Measurements from ENCODE around the gene RXRG.

Gene RXRG

GRCh38 chr1:165439330-165439729 lies 5.6 kb downstream of the RXRG start:
- no peaks in the 10 kb centered on the region for H3K27me3 ChIP-seq (ENCODE audit: control insufficient read depth, insufficient read depth, low read length)
- H3K4me3 ChIP-seq (ENCODE audit: low read depth, low read length) = no peak overlapping the region
- no peak overlapping the region for H2AFZ ChIP-seq
- H3K4me1 ChIP-seq = no peaks in the 10 kb centered on the region
- no peak overlapping the region for H3K9ac ChIP-seq
- TF ChIP-seq, protein P1, sequence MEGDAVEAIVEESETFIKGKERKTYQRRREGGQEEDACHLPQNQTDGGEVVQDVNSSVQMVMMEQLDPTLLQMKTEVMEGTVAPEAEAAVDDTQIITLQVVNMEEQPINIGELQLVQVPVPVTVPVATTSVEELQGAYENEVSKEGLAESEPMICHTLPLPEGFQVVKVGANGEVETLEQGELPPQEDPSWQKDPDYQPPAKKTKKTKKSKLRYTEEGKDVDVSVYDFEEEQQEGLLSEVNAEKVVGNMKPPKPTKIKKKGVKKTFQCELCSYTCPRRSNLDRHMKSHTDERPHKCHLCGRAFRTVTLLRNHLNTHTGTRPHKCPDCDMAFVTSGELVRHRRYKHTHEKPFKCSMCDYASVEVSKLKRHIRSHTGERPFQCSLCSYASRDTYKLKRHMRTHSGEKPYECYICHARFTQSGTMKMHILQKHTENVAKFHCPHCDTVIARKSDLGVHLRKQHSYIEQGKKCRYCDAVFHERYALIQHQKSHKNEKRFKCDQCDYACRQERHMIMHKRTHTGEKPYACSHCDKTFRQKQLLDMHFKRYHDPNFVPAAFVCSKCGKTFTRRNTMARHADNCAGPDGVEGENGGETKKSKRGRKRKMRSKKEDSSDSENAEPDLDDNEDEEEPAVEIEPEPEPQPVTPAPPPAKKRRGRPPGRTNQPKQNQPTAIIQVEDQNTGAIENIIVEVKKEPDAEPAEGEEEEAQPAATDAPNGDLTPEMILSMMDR (IDR thresholded peaks at IDR 0.05) = no peak
- no peaks in the 10 kb centered on the region for H3K36me3 ChIP-seq (ENCODE audit: control insufficient read depth, insufficient read depth, low read length)
- no peak overlapping the region for H3K4me2 ChIP-seq (ENCODE audit: low read length)
- no peaks in the 10 kb centered on the region for H3K9me3 ChIP-seq (ENCODE audit: control insufficient read depth, low read length)
- H3K27ac ChIP-seq = no peak overlapping the region
- H3K79me2 ChIP-seq = no peaks in the 10 kb centered on the region

- Histone ChIP-seq H3K9ac (no peak overlapping the region), H3K27me3 (ENCODE audit: control insufficient read depth, insufficient read depth, low read length) (no peaks in the 10 kb centered on the region), H3K27ac (no peak overlapping the region), H3K4me2 (ENCODE audit: low read length) (no peak overlapping the region), H3K4me1 (no peaks in the 10 kb centered on the region), H3K79me2 (no peaks in the 10 kb centered on the region), H2AFZ (no peak overlapping the region), H3K4me3 (ENCODE audit: low read depth, low read length) (no peak overlapping the region), H3K9me3 (ENCODE audit: control insufficient read depth, low read length) (no peaks in the 10 kb centered on the region), H3K36me3 (ENCODE audit: control insufficient read depth, insufficient read depth, low read length) (no peaks in the 10 kb centered on the region)
- TF ChIP-seq, protein P1 (IDR thresholded peaks at IDR 0.05) = no peak
Observed at GRCh38 chr1:165436994-165437393, 7.9 kb downstream of the RXRG start.

DNA sequence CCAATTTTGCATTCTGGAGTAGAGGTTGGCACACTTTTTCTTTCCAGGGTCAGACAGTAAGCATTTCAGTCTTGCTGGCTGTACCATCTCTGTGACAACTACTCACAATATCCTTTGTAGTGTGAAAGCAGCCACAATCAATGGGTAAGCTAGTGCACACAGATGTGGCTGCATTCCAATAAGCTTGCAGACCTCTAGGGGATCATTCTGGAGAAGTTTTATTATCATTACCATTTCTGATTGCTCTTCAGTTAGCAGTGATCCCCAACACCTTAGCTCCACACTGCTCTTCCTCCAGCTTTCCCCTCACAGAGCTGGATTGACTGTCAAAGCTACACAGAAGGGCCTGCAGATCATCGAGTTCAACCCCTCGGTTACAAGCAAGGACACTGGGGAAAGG lies 9.1 kb downstream of the RXRG start:
- no peak overlapping the region for H3K27ac ChIP-seq
- no peaks in the 10 kb centered on the region for H3K36me3 ChIP-seq (ENCODE audit: control insufficient read depth, insufficient read depth, low read length)
- H3K4me2 ChIP-seq (ENCODE audit: low read length) = no peak overlapping the region
- TF ChIP-seq, protein P1 (IDR thresholded peaks at IDR 0.05) = no peak
- no peaks in the 10 kb centered on the region for H3K9me3 ChIP-seq (ENCODE audit: control insufficient read depth, low read length)
- no peaks in the 10 kb centered on the region for H3K79me2 ChIP-seq
- no peak overlapping the region for H2AFZ ChIP-seq
- H3K4me1 ChIP-seq = no peaks in the 10 kb centered on the region
- no peak overlapping the region for H3K9ac ChIP-seq
- no peaks in the 10 kb centered on the region for H3K27me3 ChIP-seq (ENCODE audit: control insufficient read depth, insufficient read depth, low read length)
- no peak overlapping the region for H3K4me3 ChIP-seq (ENCODE audit: low read depth, low read length)

DNA sequence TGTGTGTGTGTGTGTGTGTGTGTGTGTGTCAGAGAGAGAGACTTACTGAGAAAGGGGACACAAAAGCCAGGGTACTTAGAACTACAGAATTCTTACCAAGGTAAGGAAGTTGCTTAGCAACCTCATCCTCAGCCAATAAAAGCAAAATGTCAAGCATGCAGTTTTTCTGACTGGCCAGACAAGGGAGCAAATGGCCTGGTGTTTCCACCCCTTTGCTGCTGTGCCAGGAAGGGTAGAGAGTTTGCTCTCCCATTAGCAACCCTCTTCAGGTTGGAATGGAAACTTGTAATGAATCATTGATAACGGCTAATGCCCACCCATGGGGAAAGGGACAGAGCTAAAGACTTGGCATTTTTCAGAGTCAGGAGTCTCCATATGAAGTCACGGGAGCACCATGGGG lies 10.6 kb downstream of the RXRG start:
- Histone ChIP-seq H3K9ac (no peak overlapping the region), H3K4me3 (ENCODE audit: low read depth, low read length) (no peak overlapping the region), H3K36me3 (ENCODE audit: control insufficient read depth, insufficient read depth, low read length) (no peaks in the 10 kb centered on the region), H3K27me3 (ENCODE audit: control insufficient read depth, insufficient read depth, low read length) (no peaks in the 10 kb centered on the region), H3K27ac (no peak overlapping the region), H3K4me2 (ENCODE audit: low read length) (no peak overlapping the region), H3K4me1 (no peaks in the 10 kb centered on the region), H3K9me3 (ENCODE audit: control insufficient read depth, low read length) (no peaks in the 10 kb centered on the region), H3K79me2 (no peaks in the 10 kb centered on the region), H2AFZ (no peak overlapping the region)
- TF ChIP-seq, protein P1 (IDR thresholded peaks at IDR 0.05) = no peak

GRCh38 chr1:165431079-165431478 lies 13.8 kb downstream of the RXRG start:
- H3K9me3 ChIP-seq (ENCODE audit: control insufficient read depth, low read length) = no peaks in the 10 kb centered on the region
- no peaks in the 10 kb centered on the region for H3K36me3 ChIP-seq (ENCODE audit: control insufficient read depth, insufficient read depth, low read length)
- H3K27me3 ChIP-seq (ENCODE audit: control insufficient read depth, insufficient read depth, low read length) = no peaks in the 10 kb centered on the region
- no peak overlapping the region for H3K4me2 ChIP-seq (ENCODE audit: low read length)
- H3K9ac ChIP-seq = no peak overlapping the region
- TF ChIP-seq, protein P1 (IDR thresholded peaks at IDR 0.05) = no peak
- H3K79me2 ChIP-seq = no peaks in the 10 kb centered on the region
- no peak overlapping the region for H3K27ac ChIP-seq
- no peak overlapping the region for H2AFZ ChIP-seq
- no peak overlapping the region for H3K4me3 ChIP-seq (ENCODE audit: low read depth, low read length)
- no peaks in the 10 kb centered on the region for H3K4me1 ChIP-seq
